HEK293 (cell line): ENCODE results near the gene CADPS.

ENCODE experiments used
- CTCF ChIA-PET: fragments of 350-600 bp; formaldehyde crosslinking; extraction: SDS; loops from one replicate; lab custom pipeline; 2021; ENCODE audit warnings: antibody characterized with exemption; lab: Yijun Ruan, JAX
- POLR2A ChIA-PET: fragments of 300-600 bp; formaldehyde crosslinking; extraction: SDS; loops from one replicate; lab custom pipeline; 2020; ENCODE audit warnings: antibody characterized with exemption, inconsistent platforms; lab: Yijun Ruan, JAX
- H3K27ac ChIP-seq: fragments of 200-500 bp; sonication (Bioruptor generic); 2 replicates; pipeline ENCODE4 v1.5.1; 2014; ENCODE audit warnings: low read depth, low read length, control low read depth, inconsistent platforms; ENCODE audit errors: extremely low read depth
- H3K36me3 ChIP-seq, 2 experiments: fragments of 200-500 bp in 1 of 2; sonication (Bioruptor generic) in 1 of 2; 1 replicate in 1 of 2; 2 replicates in 1 of 2; pipeline ENCODE4 v1.5.1; 2014 to 2017; ENCODE audit warnings: inconsistent platforms in 2 of 2, low read length in 2 of 2; ENCODE audit not compliant: control insufficient read depth in 2 of 2, insufficient read depth in 1 of 2
- H3K4me1 ChIP-seq: fragments of 200-500 bp; sonication (Bioruptor generic); 2 replicates; pipeline ENCODE4 v1.5.1; 2014; ENCODE audit warnings: mild to moderate bottlenecking, low read length, inconsistent platforms; ENCODE audit not compliant: control insufficient read depth, insufficient read depth
- H3K4me3 ChIP-seq: 2 replicates; pipeline ENCODE4 v1.5.1; 2011; ENCODE audit warnings: low read depth, mild to moderate bottlenecking, control low read depth, low read length, moderate library complexity
- H3K9me3 ChIP-seq: fragments of 200-500 bp; sonication (Bioruptor generic); 2 replicates; pipeline ENCODE4 v1.5.1; 2014; ENCODE audit warnings: low read depth, low read length, inconsistent platforms; ENCODE audit not compliant: control insufficient read depth, insufficient read depth
- AEBP2 ChIP-seq: fragments of 450-650 bp; formaldehyde crosslinking; IDR thresholded peaks from 2 replicates; pipeline ENCODE4 v1.5.1; 2016; ENCODE audit warnings: missing biosample characterization, missing genetic modification characterization, borderline replicate concordance
- HOXD13 ChIP-seq: sonication (generic); formaldehyde crosslinking; IDR thresholded peaks from 2 replicates; pipeline ENCODE4 v1.8.0; 2022; ENCODE audit warnings: missing genetic modification reagents, borderline replicate concordance
- REST ChIP-seq: fragments of 450-650 bp; formaldehyde crosslinking; IDR thresholded peaks from 2 replicates; pipeline ENCODE4 v1.5.1; 2016; ENCODE audit warnings: missing biosample characterization, missing genetic modification characterization
- ZBTB17 ChIP-seq: fragments of 450-650 bp; formaldehyde crosslinking; IDR thresholded peaks from 2 replicates; pipeline ENCODE4 v1.5.1; 2016; ENCODE audit warnings: missing biosample characterization, missing genetic modification characterization
- ZBTB44 ChIP-seq: fragments of 450-650 bp; IDR thresholded peaks from 2 replicates; pipeline ENCODE4 v1.5.1; 2018; ENCODE audit warnings: missing biosample characterization, mild to moderate bottlenecking, missing genetic modification characterization
- ZBTB6 ChIP-seq: fragments of 450-650 bp; formaldehyde crosslinking; IDR thresholded peaks from 2 replicates; pipeline ENCODE4 v1.5.1; 2017; ENCODE audit warnings: missing biosample characterization, missing genetic modification characterization
- ZFP37 ChIP-seq: fragments of 450-650 bp; formaldehyde crosslinking; IDR thresholded peaks from 2 replicates; pipeline ENCODE4 v1.5.1; 2016; ENCODE audit warnings: missing biosample characterization, missing genetic modification characterization
- ZNF132 ChIP-seq: fragments of 450-650 bp; formaldehyde crosslinking; IDR thresholded peaks from 2 replicates; pipeline ENCODE4 v1.5.1; 2017; ENCODE audit warnings: missing biosample characterization, missing genetic modification characterization, borderline replicate concordance
- ZNF133 ChIP-seq: fragments of 450-650 bp; formaldehyde crosslinking; IDR thresholded peaks from 2 replicates; pipeline ENCODE4 v1.5.1; 2016; ENCODE audit warnings: missing biosample characterization, missing genetic modification characterization
- ZNF19 ChIP-seq: fragments of 450-650 bp; formaldehyde crosslinking; IDR thresholded peaks from 2 replicates; pipeline ENCODE4; 2016; ENCODE audit warnings: missing biosample characterization, missing genetic modification characterization, low read depth
- ZNF214 ChIP-seq: fragments of 450-650 bp; formaldehyde crosslinking; IDR thresholded peaks from 2 replicates; pipeline ENCODE4 v1.5.1; 2017; ENCODE audit warnings: missing biosample characterization, mild to moderate bottlenecking, missing genetic modification characterization, borderline replicate concordance
- ZNF335 ChIP-seq: fragments of 450-650 bp; formaldehyde crosslinking; conservative IDR thresholded peaks from 2 replicates; pipeline ENCODE4 v1.5.1; 2016; ENCODE audit warnings: missing biosample characterization, missing genetic modification characterization
- ZNF398 ChIP-seq: fragments of 450-650 bp; formaldehyde crosslinking; IDR thresholded peaks from 2 replicates; pipeline ENCODE4 v1.5.1; 2017; ENCODE audit warnings: missing biosample characterization, missing genetic modification characterization
- ZNF521 ChIP-seq: fragments of 450-650 bp; formaldehyde crosslinking; IDR thresholded peaks from 2 replicates; pipeline ENCODE4 v1.5.1; 2017; ENCODE audit warnings: missing biosample characterization, mild to moderate bottlenecking, missing genetic modification characterization
- ZNF585B ChIP-seq: fragments of 450-650 bp; formaldehyde crosslinking; IDR thresholded peaks from 2 replicates; pipeline ENCODE4 v1.5.1; 2016; ENCODE audit warnings: missing biosample characterization, missing genetic modification characterization
- ZNF624 ChIP-seq: fragments of 450-650 bp; formaldehyde crosslinking; IDR thresholded peaks from 2 replicates; pipeline ENCODE4 v1.5.1; 2017; ENCODE audit warnings: missing biosample characterization, missing genetic modification characterization
- ZNF658 ChIP-seq: fragments of 450-650 bp; formaldehyde crosslinking; IDR thresholded peaks from 2 replicates; pipeline ENCODE4; 2016; ENCODE audit warnings: missing biosample characterization, missing genetic modification characterization
- ZNF707 ChIP-seq: fragments of 450-650 bp; formaldehyde crosslinking; IDR thresholded peaks from 2 replicates; pipeline ENCODE4 v1.5.1; 2016; ENCODE audit warnings: missing biosample characterization, missing genetic modification characterization
- ZNF777 ChIP-seq: fragments of 450-650 bp; formaldehyde crosslinking; IDR thresholded peaks from 2 replicates; pipeline ENCODE4 v1.5.1; 2017; ENCODE audit warnings: missing biosample characterization, missing genetic modification characterization, borderline replicate concordance
- ZNF792 ChIP-seq: fragments of 450-650 bp; formaldehyde crosslinking; IDR thresholded peaks from 2 replicates; pipeline ENCODE4 v1.5.1; 2016; ENCODE audit warnings: missing biosample characterization, missing genetic modification characterization
- ZSCAN16 ChIP-seq: fragments of 450-650 bp; formaldehyde crosslinking; IDR thresholded peaks from 2 replicates; pipeline ENCODE4 v1.5.1; 2016; ENCODE audit warnings: missing biosample characterization, missing genetic modification characterization
- ZXDB ChIP-seq: fragments of 450-650 bp; formaldehyde crosslinking; IDR thresholded peaks from 2 replicates; pipeline ENCODE4 v1.5.1; 2016; ENCODE audit warnings: missing biosample characterization, missing genetic modification characterization

CADPS gene

GRCh38 chr3:62892951-62893350, 17.7 kb upstream of the CADPS start:
- H3K36me3 ChIP-seq = no peaks in the 10 kb centered on the region
- CTCF ChIA-PET = no interaction called here
- no peak for TF ChIP-seq ZNF585B (tag by site-specific recombination)
- no peak for TF ChIP-seq REST (tag by site-specific recombination)
- TF ChIP-seq ZBTB6 (tag by site-specific recombination) = no peak
- TF ChIP-seq ZNF19 (tag by site-specific recombination) = no peak
- TF ChIP-seq ZNF133 (tag by site-specific recombination) = no peak
- no peak for TF ChIP-seq ZNF398
- TF ChIP-seq ZNF335 (tag by site-specific recombination) = no peak
- no peak for TF ChIP-seq ZNF777
- TF ChIP-seq HOXD13 (CRISPR knock-in tag) = no peak
- TF ChIP-seq ZSCAN16 (tag by site-specific recombination) = no peak
- TF ChIP-seq ZNF792 (tag by site-specific recombination) = no peak
- H3K4me1 ChIP-seq = no peaks in the 10 kb centered on the region
- no peak overlapping the region for H3K4me3 ChIP-seq
- H3K27ac ChIP-seq = no peak overlapping the region
- H3K9me3 ChIP-seq = no peaks in the 10 kb centered on the region
- POLR2A ChIA-PET = no interaction called here

GRCh38 chr3:62892045-62892444, 16.8 kb upstream of the CADPS start:
- TF ChIP-seq ZNF521 (tag by site-specific recombination) = no peak
- TF ChIP-seq ZNF658 (tag by site-specific recombination) = no peak
- no peak for TF ChIP-seq ZNF132 (tag by site-specific recombination)
- TF ChIP-seq ZBTB44 (tag by site-specific recombination) = no peak
- no peak for TF ChIP-seq ZNF707
- no peak for TF ChIP-seq ZNF624
- no peak for TF ChIP-seq ZFP37
- TF ChIP-seq AEBP2 = no peak
- no peak for TF ChIP-seq ZBTB17 (tag by site-specific recombination)
- TF ChIP-seq ZNF214 (tag by site-specific recombination) = no peak
- TF ChIP-seq ZXDB (tag by site-specific recombination) = no peak
- H3K4me1 ChIP-seq = no peaks in the 10 kb centered on the region
- no peaks in the 10 kb centered on the region for H3K36me3 ChIP-seq
- no peaks in the 10 kb centered on the region for H3K9me3 ChIP-seq
- CTCF ChIA-PET = no interaction called here
- no peak overlapping the region for H3K27ac ChIP-seq
- H3K4me3 ChIP-seq = no peak overlapping the region
- POLR2A ChIA-PET = no interaction called here
